Tibial nerve (tissue), 4 donors: Measurements from ENCODE around the gene ALDH1L1. TPM values are rescaled to one million over a fixed set of nuclear protein-coding genes. Genes with fewer than 3 reads are reported as not detected.

Source experiments
- DNase-seq, 2 donors: peaks; one replicate each; pipeline ENCODE4 v3.0.0-alpha.2; 2019; ENCODE audit warnings: low spot score in 2 of 2
- H3K27ac ChIP-seq, 4 donors: fragments of 200-600 bp; sonication (generic) in 3 of 4; one replicate each; pipeline ENCODE4 v1.5.1; 2017 to 2019; ENCODE audit warnings: mild to moderate bottlenecking in 1 of 4
- H3K27me3 ChIP-seq, 2 donors: fragments of 200-600 bp; sonication (generic) in 1 of 2; one replicate each; pipeline versions ENCODE4 v1.5.1 to v1.6.0; 2017 to 2019
- H3K36me3 ChIP-seq, 3 donors: fragments of 200-600 bp; sonication (generic); one replicate each; pipeline ENCODE4 v1.5.1; 2018 to 2019
- H3K4me1 ChIP-seq, 4 donors: fragments of 200-600 bp; sonication (generic) in 3 of 4; one replicate each; pipeline ENCODE4 v1.5.1; 2017 to 2019
- H3K4me3 ChIP-seq, 4 donors: fragments of 200-600 bp; sonication (generic) in 3 of 4; one replicate each; pipeline ENCODE4 v1.5.1; 2017 to 2019; ENCODE audit warnings: mild to moderate bottlenecking in 1 of 4, moderate library complexity in 1 of 4
- H3K9me3 ChIP-seq, 4 donors: fragments of 200-600 bp; sonication (generic) in 3 of 4; one replicate each; pipeline ENCODE4 v1.5.1; 2017 to 2019
- CTCF ChIP-seq, 5 experiments: fragments of 200-600 bp in 3 of 5; fragments of 450-650 bp in 2 of 5; sonication (generic) in 3 of 5; IDR thresholded peaks; one replicate each; pipeline ENCODE4 v1.5.1; 2016 to 2019; ENCODE audit warnings: antibody characterized with exemption in 5 of 5, mild to moderate bottlenecking in 3 of 5, moderate library complexity in 2 of 5
- EP300 ChIP-seq, 2 donors: sonication (generic); formaldehyde crosslinking; IDR thresholded peaks; one replicate each; pipeline ENCODE4 v1.6.1; 2017; ENCODE audit warnings: antibody characterized with exemption in 2 of 2, mild to moderate bottlenecking in 1 of 2
- POLR2A ChIP-seq, 2 donors: fragments of 450-650 bp; IDR thresholded peaks; one replicate each; pipeline ENCODE4 v1.6.1; 2017; ENCODE audit warnings: antibody characterized with exemption in 2 of 2, mild to moderate bottlenecking in 2 of 2, moderate library complexity in 2 of 2
- WGBS, 2 donors: methylation state at CpG; one replicate each; pipeline ENCODE4 v1.1.5; 2018; 5-methylcytosine and 5-hydroxymethylcytosine counted together
- total RNA-seq, 4 donors: library from RNA; depleted of rRNA; stranded (reverse); fragments of >200 nt; gene quantifications; one replicate each; pipeline ENCODE4 v1.1.0, GENCODE V29; 2016

The ALDH1L1 gene
- total RNA-seq, 4 donors from 2014 or later, result 34.5 to 87.3 (median 50.8) TPM

DNA sequence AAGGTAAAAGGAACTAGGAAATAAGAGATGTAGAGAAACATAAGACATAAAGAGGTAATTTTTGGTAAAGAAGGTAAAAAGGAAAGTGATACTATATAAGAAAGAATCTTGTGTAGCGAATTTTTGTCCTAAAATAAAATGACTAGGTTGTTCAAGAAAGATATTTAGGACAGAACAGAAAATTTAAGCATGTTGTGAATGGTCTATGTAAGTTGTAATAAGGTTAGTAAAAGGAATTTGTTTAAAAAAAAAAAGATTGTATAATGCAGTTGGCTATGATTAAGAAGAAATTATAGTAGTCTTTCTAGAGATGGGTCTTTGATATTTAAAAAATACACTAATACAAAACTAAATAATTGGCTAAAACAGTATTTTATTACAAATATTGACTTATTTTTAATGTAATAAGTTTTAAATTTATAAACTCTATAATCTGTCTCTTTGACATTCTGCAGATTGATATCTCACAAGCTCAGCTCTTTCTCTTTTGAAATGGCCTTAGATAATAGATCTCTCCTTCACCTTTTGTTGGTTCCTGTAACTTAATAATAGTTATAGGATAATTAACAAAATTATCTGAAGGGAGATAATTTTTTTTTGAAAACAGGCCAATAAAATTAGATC, 92.7 kb downstream of the ALDH1L1 start:
- WGBS, 2 donors, result 80 to 86% methylated on average over 1 of the region's 1 CpG
- no peak overlapping the region for H3K4me3 ChIP-seq
- TF ChIP-seq POLR2A (IDR thresholded peaks at IDR 0.05) (no peak), CTCF (IDR thresholded peaks at IDR 0.05) (no peak)

DNA sequence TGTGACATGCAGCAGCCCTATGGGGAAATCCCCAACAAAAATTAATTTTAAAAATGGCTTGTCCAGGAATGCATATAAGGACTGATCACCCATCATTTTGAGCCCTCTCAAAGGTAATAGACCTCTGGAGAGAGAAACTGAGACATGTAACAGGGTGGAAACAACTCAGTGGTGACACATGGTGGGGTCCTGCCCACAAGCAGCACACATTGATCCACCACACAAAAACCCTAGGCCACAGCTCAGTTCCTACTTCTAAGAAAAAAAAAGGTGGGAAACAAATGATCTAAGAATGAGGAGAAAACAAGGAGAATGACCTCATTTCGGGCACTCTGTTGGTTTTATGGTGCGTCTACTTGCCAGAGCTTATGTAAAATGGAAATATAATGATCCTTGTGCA, 94.5 kb downstream of the ALDH1L1 start:
- H3K4me3 ChIP-seq, result no peak overlapping the region
- TF ChIP-seq CTCF (IDR thresholded peaks at IDR 0.05) (no peak), POLR2A (IDR thresholded peaks at IDR 0.05) (no peak), EP300 (IDR thresholded peaks at IDR 0.05) (no peak)
- DNase-seq, result no peak
- no peaks in the 10 kb centered on the region for H3K27me3 ChIP-seq
- no peak overlapping the region for H3K27ac ChIP-seq
- H3K36me3 ChIP-seq, result no peaks in the 10 kb centered on the region
- H3K4me1 ChIP-seq, result peaks cover 0 to 23% (median 0%) of the 10 kb centered on the region in 4 donors
- H3K9me3 ChIP-seq, result no peaks in the 10 kb centered on the region
- 69 to 89% methylated on average over 2 of the region's 2 CpGs for WGBS, 2 donors

More for the DNA sequence above, 92.7 kb downstream of the ALDH1L1 start:
- Histone ChIP-seq H3K4me1 (peaks cover 0 to 13% (median 0%) of the 10 kb centered on the region in 4 donors), H3K9me3 (peaks cover 0 to 9% (median 0%) of the 10 kb centered on the region in 4 donors), H3K36me3 (peaks cover 0 to 3% (median 0%) of the 10 kb centered on the region in 3 donors), H3K27ac (no peak overlapping the region), H3K27me3 (no peaks in the 10 kb centered on the region)
- DNase-seq, result no peak

DNA sequence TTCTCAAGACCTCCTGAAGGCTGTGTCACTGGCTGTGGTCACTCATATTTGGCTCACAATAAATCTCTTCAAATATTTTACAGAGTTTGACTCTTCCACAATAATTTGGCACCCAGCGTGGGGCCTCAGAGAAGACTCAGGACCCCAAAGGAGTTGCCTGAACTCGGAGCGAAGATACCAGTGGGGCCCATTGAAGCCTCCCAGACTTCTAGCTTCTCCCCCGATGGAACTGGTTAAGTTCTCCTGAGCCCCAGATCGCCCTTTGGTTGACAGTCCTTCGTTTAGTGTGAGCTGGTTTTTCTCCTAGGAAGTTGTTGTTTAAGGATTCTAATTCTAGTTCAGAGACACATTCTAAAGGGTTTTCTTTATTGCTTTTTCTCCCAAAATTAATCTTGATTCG, 95.1 kb downstream of the ALDH1L1 start:
- 92 to 97% methylated on average over 7 of the region's 7 CpGs for WGBS, 2 donors
- H3K27me3 ChIP-seq, result no peaks in the 10 kb centered on the region
- H3K36me3 ChIP-seq, result no peaks in the 10 kb centered on the region
- H3K4me1 ChIP-seq, result peaks cover 0 to 23% (median 0%) of the 10 kb centered on the region in 4 donors
- peak overlapping the region in 2 of 4 donors; percentile 15 to 93 for H3K27ac ChIP-seq
- TF ChIP-seq CTCF (IDR thresholded peaks at IDR 0.05) (no peak), POLR2A (IDR thresholded peaks at IDR 0.05) (no peak), EP300 (IDR thresholded peaks at IDR 0.05) (no peak)
- H3K9me3 ChIP-seq, result no peaks in the 10 kb centered on the region
- H3K4me3 ChIP-seq, result no peak overlapping the region
- DNase-seq, result no peak

DNA sequence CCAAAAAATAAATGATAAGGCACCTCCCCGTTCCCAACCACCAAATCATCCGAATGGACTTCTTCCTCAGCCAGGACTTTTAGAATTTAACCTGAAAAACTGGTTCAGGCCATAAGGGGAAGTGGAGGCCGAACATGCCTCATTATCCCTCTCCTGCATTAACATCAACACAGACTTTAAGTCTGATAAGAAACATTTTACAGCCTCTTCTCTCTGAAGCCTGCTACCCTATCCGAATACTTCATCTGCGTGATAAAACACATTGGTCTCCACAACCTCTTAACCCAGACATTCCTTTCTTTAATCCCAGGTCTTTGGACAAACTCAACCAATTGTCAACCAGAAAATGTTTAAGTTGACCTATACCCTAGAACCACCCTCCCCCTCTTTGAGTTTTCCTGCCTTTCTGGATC, 95.6 kb downstream of the ALDH1L1 start:
- no peak for DNase-seq
- H3K36me3 ChIP-seq, result no peaks in the 10 kb centered on the region
- peak overlapping the region; percentile 69 to 92 (median 88) for H3K4me3 ChIP-seq
- H3K27ac ChIP-seq, result peak overlapping the region in 3 of 4 donors; percentile 91 to 96 (median 93)
- TF ChIP-seq EP300 (IDR thresholded peaks at IDR 0.05), result no peak
- TF ChIP-seq CTCF (IDR thresholded peaks at IDR 0.05), result no peak
- TF ChIP-seq POLR2A (IDR thresholded peaks at IDR 0.05), result no peak
- peaks cover 0 to 23% (median 0%) of the 10 kb centered on the region in 4 donors for H3K4me1 ChIP-seq
- no peaks in the 10 kb centered on the region for H3K27me3 ChIP-seq
- 62 to 70% methylated on average over 5 of the region's 5 CpGs for WGBS, 2 donors
- H3K9me3 ChIP-seq, result no peaks in the 10 kb centered on the region

DNA sequence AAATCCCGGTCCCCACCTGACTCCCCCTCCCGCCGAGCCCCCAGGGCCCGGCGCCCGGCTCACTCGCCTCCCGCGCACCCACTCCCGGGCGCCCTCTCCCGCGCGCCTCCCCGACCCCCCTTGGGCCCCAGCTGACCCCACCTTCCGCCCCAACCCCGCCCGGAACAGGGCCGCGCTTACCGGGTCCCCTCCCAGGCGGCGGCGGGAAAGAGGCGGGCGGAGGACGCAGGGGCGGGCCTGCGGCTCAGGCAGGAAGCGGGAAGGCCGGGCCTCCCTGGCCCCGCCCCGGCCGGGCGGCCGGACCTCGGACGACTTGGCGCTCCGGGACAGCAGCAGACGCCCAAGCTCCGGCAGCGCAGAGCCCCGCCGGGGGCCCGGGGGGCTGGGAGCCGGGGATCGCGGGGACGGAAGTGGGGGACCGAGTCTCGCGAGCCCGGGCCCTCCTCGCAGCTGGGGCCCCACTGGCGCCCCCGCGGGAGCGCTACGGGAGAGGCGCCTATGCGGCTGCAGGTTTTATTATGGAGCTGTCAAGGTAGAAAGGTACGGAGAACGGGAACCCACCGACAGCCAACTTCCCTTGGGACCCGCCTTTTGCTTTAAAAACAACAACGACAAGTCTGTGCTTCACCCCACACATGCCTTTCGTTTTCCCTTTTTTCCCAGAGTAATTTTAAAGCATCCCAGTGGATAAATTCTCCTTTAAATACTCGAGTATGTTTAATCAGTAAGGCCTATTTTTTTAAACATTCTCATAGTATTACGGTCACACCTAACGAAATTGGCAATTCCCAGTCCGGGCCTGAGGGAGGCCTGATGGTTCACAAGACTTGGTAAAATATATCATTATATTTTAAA, 96.2 kb downstream of the ALDH1L1 start, which contains the start of gene SLC41A3:
TSS of gene SLC41A3 (minus strand) at position 212 of the 855 bp plus-strand sequence. CDS start 15,905 bp downstream, outside the sequence.
- DNase-seq, result peak; percentile 80 to 81
- TF ChIP-seq POLR2A (IDR thresholded peaks at IDR 0.05) (peak; percentile 53 to 70), CTCF (IDR thresholded peaks at IDR 0.05) (peak in 4 of 5 experiments; percentile 37 to 58 (median 51)), EP300 (IDR thresholded peaks at IDR 0.05) (peak in 1 of 2 donors; percentile 57)
- Histone ChIP-seq H3K9me3 (no peaks in the 10 kb centered on the region), H3K4me3 (peak within 1 kb of the TSS; percentile 69 to 92 (median 88)), H3K27ac (peak within 1 kb of the TSS; percentile 83 to 96 (median 92)), H3K27me3 (no peaks in the 10 kb centered on the region), H3K36me3 (no peaks in the 10 kb centered on the region), H3K4me1 (peaks cover 0 to 23% (median 0%) of the 10 kb centered on the region in 4 donors)
- 1% methylated on average over 13 to 31 of the region's 72 CpGs for WGBS, 2 donors
